A549 (cell line): ENCODE data around the gene CTDSPL. TPM values are rescaled to one million over a fixed set of nuclear protein-coding genes. Genes with fewer than 3 reads are reported as not detected.
A peak's percentile ranks its signal among the peaks of the same experiment; 100 is the strongest.

Experiments
- ATAC-seq, 2 experiments: fragments of 200-7000 bp in 1 of 2; fragments of >200 bp in 1 of 2; cut with Nextera tagmentation in 1 of 2; cut with Tn5 transposase in 1 of 2; 3 replicates each; pipeline versions ENCODE4 v1.8.0 to v1.9.1; 2018 to 2020; ENCODE audit warnings: mild to moderate bottlenecking in 1 of 2, moderate library complexity in 1 of 2
- CTCF ChIA-PET: fragments of 300-600 bp; sonication (Branson Sonifier 250); formaldehyde crosslinking; extraction: SDS; loops from one replicate; lab custom pipeline; 2021; ENCODE audit warnings: antibody characterized with exemption, inconsistent platforms; lab: Yijun Ruan, JAX
- POLR2A ChIA-PET: fragments of 350-600 bp; formaldehyde crosslinking; extraction: SDS; loops from one replicate; lab custom pipeline; 2021; ENCODE audit warnings: antibody characterized with exemption, inconsistent platforms; lab: Yijun Ruan, JAX
- DNase-seq, 2 experiments: peaks; one replicate each; pipeline versions ENCODE4 v3.0.0 to v3.0.0-alpha.2; 2011 to 2016; ENCODE audit warnings: low read depth in 1 of 2, low spot score in 1 of 2
- FAIRE-seq: peaks from 2 replicates; lab custom pipeline; 2011; peaks lifted over from hg19 to GRCh38; lab: Jason Lieb, UNC
- H3K27ac ChIP-seq, 2 experiments: fragments of >200 bp; sonication (Bioruptor Twin); formaldehyde crosslinking; 3 replicates each; pipeline ENCODE4 v1.5.1; 2016 to 2017
- H3K4me1 ChIP-seq: fragments of >200 bp; sonication (Bioruptor Twin); formaldehyde crosslinking; 3 replicates; pipeline ENCODE4 v1.6.1; 2016
- H3K4me2 ChIP-seq: fragments of >200 bp; sonication (Bioruptor Twin); formaldehyde crosslinking; 3 replicates; pipeline ENCODE4 v1.6.1; 2016
- H3K4me3 ChIP-seq: fragments of >200 bp; sonication (Bioruptor Twin); formaldehyde crosslinking; 3 replicates; pipeline ENCODE4 v1.5.1; 2016
- H3K9me3 ChIP-seq: fragments of >200 bp; sonication (Bioruptor Twin); formaldehyde crosslinking; 3 replicates; pipeline ENCODE4 v1.6.1; 2016
- BCL3 ChIP-seq: fragments of >200 bp; sonication (Bioruptor Twin); formaldehyde crosslinking; IDR thresholded peaks from 3 replicates; pipeline ENCODE4 v1.6.1; 2016
- BHLHE40 ChIP-seq: IDR thresholded peaks from 2 replicates; pipeline ENCODE4 v1.6.1; 2012; ENCODE audit warnings: low read depth, low read length, inconsistent platforms
- CBX2 ChIP-seq: fragments of 200-600 bp; sonication (generic); IDR thresholded peaks from 2 replicates; pipeline ENCODE4 v1.6.1; 2016; ENCODE audit warnings: low read depth, mild to moderate bottlenecking, borderline replicate concordance
- CBX8 ChIP-seq: fragments of 200-600 bp; sonication (generic); IDR thresholded peaks from 2 replicates; pipeline ENCODE4 v1.6.1; 2016
- CHD4 ChIP-seq: fragments of 200-600 bp; sonication (generic); IDR thresholded peaks from 2 replicates; pipeline ENCODE4 v1.6.1; 2016; ENCODE audit warnings: antibody characterized with exemption, mild to moderate bottlenecking, borderline replicate concordance
- CTCF ChIP-seq: fragments of >200 bp; sonication (Bioruptor Twin); formaldehyde crosslinking; IDR thresholded peaks from 3 replicates; pipeline ENCODE4 v1.5.1; 2016
- EHF ChIP-seq: fragments of 250-450 bp; sonication (Bioruptor Pico); IDR thresholded peaks from 2 replicates; pipeline ENCODE4 v1.5.0; 2020; ENCODE audit warnings: mild to moderate bottlenecking
- ELK1 ChIP-seq: fragments of 150-350 bp; IDR thresholded peaks from 2 replicates; pipeline ENCODE4 v1.6.1; 2014; ENCODE audit warnings: low read depth, mild to moderate bottlenecking, low read length
- EP300 ChIP-seq, 2 experiments: fragments of >200 bp; sonication (Bioruptor Twin); formaldehyde crosslinking; IDR thresholded peaks; 2 replicates in 1 of 2; 3 replicates in 1 of 2; pipeline ENCODE4 v1.6.1; 2016 to 2017
- ESRRA ChIP-seq: fragments of 150-350 bp; IDR thresholded peaks from 2 replicates; pipeline ENCODE4 v1.6.1; 2014; ENCODE audit warnings: mild to moderate bottlenecking, low read length, borderline replicate concordance
- FOSL2 ChIP-seq, 2 experiments: fragments of 450-650 bp in 1 of 2; fragments of >200 bp in 1 of 2; sonication (Bioruptor Twin) in 1 of 2; formaldehyde crosslinking; IDR thresholded peaks; 2 replicates each; pipeline versions ENCODE4 v1.5.0 to v1.6.1; 2016 to 2020; ENCODE audit warnings: mild to moderate bottlenecking in 1 of 2, moderate library complexity in 1 of 2
- FOXS1 ChIP-seq: fragments of 250-450 bp; sonication (Bioruptor Pico); IDR thresholded peaks from 2 replicates; pipeline ENCODE4 v1.5.0; 2020; ENCODE audit warnings: mild to moderate bottlenecking, moderate library complexity
- GATA3 ChIP-seq: IDR thresholded peaks from 2 replicates; pipeline ENCODE4 v1.6.1; 2012; ENCODE audit warnings: borderline replicate concordance
- HEYL ChIP-seq: fragments of 250-450 bp; sonication (Bioruptor Pico); IDR thresholded peaks from 2 replicates; pipeline ENCODE4 v1.8.0; 2021; ENCODE audit warnings: mild to moderate bottlenecking, moderate library complexity
- HOXB13 ChIP-seq: fragments of 250-450 bp; sonication (Bioruptor Pico); IDR thresholded peaks from 2 replicates; pipeline ENCODE4 v1.5.0; 2020; ENCODE audit warnings: low read depth, mild to moderate bottlenecking, moderate library complexity
- JUNB ChIP-seq: fragments of >200 bp; sonication (Bioruptor Twin); formaldehyde crosslinking; IDR thresholded peaks from 2 replicates; pipeline ENCODE4 v1.6.1; 2016
- KDM1A ChIP-seq: fragments of 200-600 bp; sonication (generic); IDR thresholded peaks from 2 replicates; pipeline ENCODE4 v1.6.1; 2016; ENCODE audit warnings: low read depth, mild to moderate bottlenecking
- KDM5A ChIP-seq: fragments of 200-600 bp; sonication (generic); IDR thresholded peaks from 2 replicates; pipeline ENCODE4 v1.6.1; 2016; ENCODE audit warnings: antibody characterized with exemption, mild to moderate bottlenecking
- MAFK ChIP-seq: fragments of 450-650 bp; IDR thresholded peaks from 2 replicates; pipeline ENCODE4 v1.6.1; 2014; ENCODE audit not compliant: partially characterized antibody
- NFE2L2 ChIP-seq: fragments of 150-350 bp; conservative IDR thresholded peaks from 2 replicates; pipeline ENCODE4 v1.6.1; 2014; ENCODE audit warnings: low read length
- NPAS2 ChIP-seq: fragments of 250-450 bp; sonication (Bioruptor Pico); IDR thresholded peaks from 2 replicates; pipeline ENCODE4 v1.8.0; 2022; ENCODE audit warnings: mild to moderate bottlenecking, moderate library complexity, borderline replicate concordance
- NR3C1 ChIP-seq: fragments of >200 bp; sonication (Bioruptor Twin); formaldehyde crosslinking; IDR thresholded peaks from 3 replicates; pipeline ENCODE4 v1.6.1; 2017
- PBX3 ChIP-seq: IDR thresholded peaks from 2 replicates; pipeline ENCODE4 v1.6.1; 2012
- PHF8 ChIP-seq: fragments of 200-600 bp; sonication (generic); IDR thresholded peaks from 2 replicates; pipeline ENCODE4 v1.6.1; 2016; ENCODE audit warnings: low read depth, mild to moderate bottlenecking, antibody characterized with exemption, moderate library complexity, borderline replicate concordance
- RCOR1 ChIP-seq: fragments of 150-350 bp; IDR thresholded peaks from 2 replicates; pipeline ENCODE4 v1.6.1; 2014; ENCODE audit warnings: antibody characterized with exemption, low read length, low read depth
- RNF2 ChIP-seq: fragments of 200-600 bp; sonication (generic); IDR thresholded peaks from 2 replicates; pipeline ENCODE4 v1.6.1; 2016; ENCODE audit warnings: low read depth, mild to moderate bottlenecking, antibody characterized with exemption, moderate library complexity, borderline replicate concordance
- SMC3 ChIP-seq: fragments of >200 bp; sonication (Bioruptor Twin); formaldehyde crosslinking; IDR thresholded peaks from 3 replicates; pipeline ENCODE4 v1.6.1; 2018; ENCODE audit warnings: inconsistent platforms
- TP53 ChIP-seq: fragments of 250-450 bp; sonication (Bioruptor Pico); IDR thresholded peaks from 2 replicates; pipeline ENCODE4 v1.5.0; 2021; ENCODE audit warnings: mild to moderate bottlenecking, moderate library complexity
- ZFP36 ChIP-seq: fragments of 450-650 bp; IDR thresholded peaks from 2 replicates; pipeline ENCODE4 v1.6.1; 2014; ENCODE audit warnings: borderline replicate concordance; ENCODE audit not compliant: partially characterized antibody
- WGBS: methylation state at CpG from one replicate; pipeline ENCODE4 v1.1.6; 2017; ENCODE audit errors: missing lambda C conversion rate; 5-methylcytosine and 5-hydroxymethylcytosine counted together
- polyA plus RNA-seq, 4 experiments: library from polyadenylated mRNA; depleted of rRNA in 3 of 4; stranded (reverse); fragments of >200 nt; fragmentation: RNase III in 1 of 4; extraction: RNeasy Plus Mini Kit Qiagen cat#74134 plus additional on column Dnase treatment in 1 of 4; gene quantifications; 2 replicates in 3 of 4; 3 replicates in 1 of 4; pipeline ENCODE4 v1.2.3, GENCODE V29; 2011 to 2017

CTDSPL gene
- polyA plus RNA-seq, 2 of the 4 experiments (the other 2 are of a cell fraction) = 9.9 to 35.1 TPM

GRCh38 chr3:37903734-37904133 is 42.1 kb downstream of the CTDSPL start:
- H3K4me1 ChIP-seq = peaks cover 4% of the 10 kb centered on the region; the same call in 1 of the 3 replicates
- no peaks in the 10 kb centered on the region for H3K9me3 ChIP-seq
- POLR2A ChIA-PET = no interaction called here
- FAIRE-seq (no peak), DNase-seq (no peak), ATAC-seq (no peak)
- WGBS = 95% methylated on average over 3 of the region's 3 CpGs
- H3K4me2 ChIP-seq = no peak overlapping the region
- CTCF ChIA-PET = interaction anchor here (2.4 to 3.4 kb wide), 2 partner anchors 48 to 64 kb away, joined by 6 to 16 read pairs; no protein-coding TSS in a partner anchor
- H3K4me3 ChIP-seq = no peak overlapping the region
- no peak for TF ChIP-seq CHD4
- TF ChIP-seq BHLHE40 = no peak
- no peak for TF ChIP-seq PBX3
- TF ChIP-seq PHF8 = no peak
- TF ChIP-seq MAFK = no peak
- TF ChIP-seq BCL3 = no peak
- TF ChIP-seq ZFP36 = no peak
- no peak for TF ChIP-seq RCOR1
- no peak for TF ChIP-seq ELK1
- TF ChIP-seq JUNB = no peak
- no peak for TF ChIP-seq EP300 (IDR thresholded peaks at IDR 0.05)
- TF ChIP-seq ESRRA = no peak
- no peak for TF ChIP-seq CTCF
- no peak for TF ChIP-seq KDM5A
- TF ChIP-seq GATA3 = no peak
- TF ChIP-seq TP53 (CRISPR knock-in tag) = no peak
- TF ChIP-seq EHF (CRISPR knock-in tag) = no peak
- TF ChIP-seq, all 56 proteins: peak for 0
- no peak overlapping the region for H3K27ac ChIP-seq

- ATAC-seq = no peak; a peak in 1 of 6 replicates
- H3K27ac ChIP-seq = peak overlapping the region; percentile 6 to 44; a peak in 2 of 6 replicates
- WGBS = 53% methylated on average over 1 of the region's 1 CpG
- CTCF ChIA-PET = interaction anchor here (0.8 to 3.4 kb wide), 3 partner anchors 49 to 63 kb away, joined by 3 to 16 read pairs (median 6); no protein-coding TSS in a partner anchor
- TF ChIP-seq FOXS1 (CRISPR knock-in tag) (no peak), SMC3 (no peak), NFE2L2 (no peak), NR3C1 (no peak), EP300 (IDR thresholded peaks at IDR 0.05) (no peak), NPAS2 (no peak), FOSL2 (IDR thresholded peaks at IDR 0.05) (no peak), FOSL2 (CRISPR knock-in tag; IDR thresholded peaks at IDR 0.05) (no peak), ESRRA (no peak), JUNB (no peak), KDM1A (no peak), RNF2 (no peak), HEYL (CRISPR knock-in tag) (no peak), CBX2 (no peak), HOXB13 (CRISPR knock-in tag) (no peak), CTCF (no peak), CBX8 (no peak)
- TF ChIP-seq, all 56 proteins: peak for 0
- POLR2A ChIA-PET = no interaction called here
- DNase-seq = no peak
- Histone ChIP-seq H3K4me2 (no peak overlapping the region; the same call in 2 of the 3 replicates), H3K4me3 (no peak overlapping the region), H3K9me3 (no peaks in the 10 kb centered on the region), H3K4me1 (peaks cover 4% of the 10 kb centered on the region; the same call in 1 of the 3 replicates)
- FAIRE-seq = no peak
Measured at GRCh38 chr3:37904601-37905000, 42.9 kb downstream of the CTDSPL start.
